Liver (tissue), 2 donors: ENCODE results near the gene CDH23.

Experiments
- CTCF ChIP-seq: fragments of 150-350 bp; IDR thresholded peaks from 2 replicates; pipeline ENCODE4 v1.5.1; 2017; ENCODE audit warnings: improper control_type of control experiment, low read depth, low read length; ENCODE audit not compliant: missing input control
- FOXA1 ChIP-seq: IDR thresholded peaks from 2 replicates; pipeline ENCODE4 v1.6.1; 2016; ENCODE audit warnings: antibody characterized with exemption
- donor health status: healthy.

- no peak for TF ChIP-seq FOXA1
- TF ChIP-seq CTCF: no peak
Measured at GRCh38 chr10:71468363-71469094, 71.8 kb downstream of the CDH23 start.
